Vagina (tissue), 2 donors: ENCODE data around the gene HLTF. TPM values are rescaled to one million over a fixed set of nuclear protein-coding genes. Genes with fewer than 3 reads are reported as not detected.

Source experiments
- DNase-seq, 2 donors: peaks; one replicate each; pipeline ENCODE4 v3.0.0-alpha.2; 2017; ENCODE audit errors: extremely low spot score in 2 of 2
- H3K27ac ChIP-seq: fragments of 200-600 bp; sonication (generic); one replicate; pipeline ENCODE4 v1.5.1; 2019
- H3K27me3 ChIP-seq: fragments of 200-600 bp; sonication (generic); one replicate; pipeline ENCODE4 v1.5.1; 2019
- H3K36me3 ChIP-seq, 2 donors: fragments of 200-600 bp; sonication (generic); one replicate each; pipeline ENCODE4 v1.5.1; 2017 to 2019
- H3K4me1 ChIP-seq: fragments of 200-600 bp; sonication (generic); one replicate; pipeline ENCODE4 v1.5.1; 2019
- H3K4me3 ChIP-seq, 2 donors: fragments of 200-600 bp; sonication (generic); 1 replicate in 1 of 2; 2 replicates in 1 of 2; pipeline ENCODE4 v1.5.1; 2016 to 2019
- H3K9me3 ChIP-seq: fragments of 200-600 bp; sonication (generic); one replicate; pipeline ENCODE4 v1.5.1; 2019
- CTCF ChIP-seq, 3 experiments: fragments of 450-650 bp in 2 of 3; fragments of 200-600 bp in 1 of 3; sonication (generic) in 1 of 3; IDR thresholded peaks; one replicate each; pipeline ENCODE4 v1.5.1; 2017 to 2019; ENCODE audit warnings: antibody characterized with exemption in 3 of 3, mild to moderate bottlenecking in 2 of 3, moderate library complexity in 2 of 3
- POLR2A ChIP-seq, 2 donors: fragments of 450-650 bp; IDR thresholded peaks; one replicate each; pipeline ENCODE4 v1.6.1; 2017; ENCODE audit warnings: antibody characterized with exemption in 2 of 2, mild to moderate bottlenecking in 2 of 2, moderate library complexity in 2 of 2
- POLR2AphosphoS5 ChIP-seq, 2 donors: sonication (generic); formaldehyde crosslinking; IDR thresholded peaks; one replicate each; pipeline ENCODE4 v1.9.0; 2017; ENCODE audit warnings: antibody characterized with exemption in 2 of 2, mild to moderate bottlenecking in 2 of 2, low read depth in 1 of 2; ENCODE audit not compliant: insufficient read depth in 1 of 2
- intact Hi-C: fragments of 100-400 bp; cut with DNase I; formaldehyde crosslinking; loops from one replicate; pipeline ENCODE4 v1.15.1; 2023
- total RNA-seq: library from RNA; depleted of rRNA; stranded (reverse); fragments of >200 nt; gene quantifications from one replicate; pipeline ENCODE4 v1.2.3, GENCODE V29; 2016

HLTF gene
- total RNA-seq, 1 donor from 2014 or later: 27.0 TPM

DNA sequence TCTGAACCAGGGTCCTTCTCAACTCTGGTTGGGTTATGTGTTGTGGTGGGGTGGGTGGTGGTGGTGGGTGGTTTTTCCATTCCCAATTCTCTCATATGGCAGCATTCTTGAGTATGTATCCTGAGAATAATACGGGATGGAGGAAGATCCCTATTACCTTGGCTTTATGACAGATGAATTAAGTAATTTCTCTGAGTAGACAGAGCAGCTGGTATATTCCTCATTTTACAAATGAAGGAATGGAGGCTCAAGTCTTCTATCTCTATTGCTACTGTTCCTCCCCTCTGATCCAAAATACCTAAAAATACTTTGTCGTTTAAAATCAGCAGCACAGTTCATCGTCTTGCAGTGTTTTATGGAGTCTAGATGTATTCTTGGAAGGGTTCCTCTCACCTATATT, 84.6 kb downstream of the HLTF start:
- Histone ChIP-seq H3K27me3 (no peaks in the 10 kb centered on the region), H3K9me3 (no peaks in the 10 kb centered on the region), H3K4me1 (no peaks in the 10 kb centered on the region), H3K36me3 (peaks cover 0 to 22% of the 10 kb centered on the region in 2 donors), H3K4me3 (no peak overlapping the region), H3K27ac (no peak overlapping the region)
- TF ChIP-seq POLR2AphosphoS5 (IDR thresholded peaks at IDR 0.05; ENCODE audit: insufficient read depth in 1 of 2, low read depth in 1 of 2) (no peak), POLR2A (IDR thresholded peaks at IDR 0.05) (no peak), CTCF (IDR thresholded peaks at IDR 0.05) (no peak)
- no peak for DNase-seq
- intact Hi-C loops: no loop called here

DNA sequence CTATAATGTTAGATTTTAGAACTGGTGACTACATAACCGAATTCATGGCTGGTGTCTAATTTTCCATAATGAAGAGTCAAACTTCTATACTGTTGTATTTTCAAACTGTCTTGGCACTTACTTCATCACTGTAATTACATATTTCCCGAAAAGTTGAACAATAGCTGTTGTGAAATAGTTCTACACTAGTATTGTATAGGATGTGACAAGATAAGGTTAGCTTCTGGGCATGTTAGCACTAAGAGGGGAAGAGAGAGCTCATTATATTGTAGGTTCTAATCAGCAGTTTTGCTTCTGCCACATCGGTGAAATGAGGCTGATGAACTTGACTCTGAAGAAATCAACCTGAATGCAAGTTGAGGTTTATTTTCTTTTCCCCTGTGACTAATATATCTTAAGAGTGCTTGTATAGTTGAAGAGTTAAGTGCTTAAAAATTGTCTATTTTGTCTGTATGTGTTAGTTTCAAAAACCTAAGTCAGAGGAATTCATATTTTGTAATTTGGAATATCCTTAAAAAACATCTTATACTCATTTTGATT, 86.1 kb downstream of the HLTF start:
- Histone ChIP-seq H3K27ac (no peak overlapping the region), H3K4me3 (no peak overlapping the region), H3K9me3 (no peaks in the 10 kb centered on the region), H3K36me3 (peaks cover 0 to 30% of the 10 kb centered on the region in 2 donors), H3K4me1 (no peaks in the 10 kb centered on the region), H3K27me3 (no peaks in the 10 kb centered on the region)
- no peak for DNase-seq
- TF ChIP-seq CTCF (IDR thresholded peaks at IDR 0.05) (no peak), POLR2A (IDR thresholded peaks at IDR 0.05) (no peak), POLR2AphosphoS5 (IDR thresholded peaks at IDR 0.05; ENCODE audit: insufficient read depth in 1 of 2, low read depth in 1 of 2) (no peak)
- intact Hi-C loops: no loop called here

GRCh38 chr3:148999806-149000205, 86.5 kb downstream of the HLTF start:
- Histone ChIP-seq H3K27me3 (no peaks in the 10 kb centered on the region), H3K36me3 (peaks cover 0 to 34% of the 10 kb centered on the region in 2 donors), H3K9me3 (no peaks in the 10 kb centered on the region), H3K4me3 (no peak overlapping the region), H3K27ac (no peak overlapping the region), H3K4me1 (no peaks in the 10 kb centered on the region)
- DNase-seq: no peak
- no peak for TF ChIP-seq POLR2AphosphoS5 (IDR thresholded peaks at IDR 0.05; ENCODE audit: insufficient read depth in 1 of 2, low read depth in 1 of 2)
- TF ChIP-seq CTCF (IDR thresholded peaks at IDR 0.05): no peak
- no peak for TF ChIP-seq POLR2A (IDR thresholded peaks at IDR 0.05)
- intact Hi-C loops: no loop called here

DNA sequence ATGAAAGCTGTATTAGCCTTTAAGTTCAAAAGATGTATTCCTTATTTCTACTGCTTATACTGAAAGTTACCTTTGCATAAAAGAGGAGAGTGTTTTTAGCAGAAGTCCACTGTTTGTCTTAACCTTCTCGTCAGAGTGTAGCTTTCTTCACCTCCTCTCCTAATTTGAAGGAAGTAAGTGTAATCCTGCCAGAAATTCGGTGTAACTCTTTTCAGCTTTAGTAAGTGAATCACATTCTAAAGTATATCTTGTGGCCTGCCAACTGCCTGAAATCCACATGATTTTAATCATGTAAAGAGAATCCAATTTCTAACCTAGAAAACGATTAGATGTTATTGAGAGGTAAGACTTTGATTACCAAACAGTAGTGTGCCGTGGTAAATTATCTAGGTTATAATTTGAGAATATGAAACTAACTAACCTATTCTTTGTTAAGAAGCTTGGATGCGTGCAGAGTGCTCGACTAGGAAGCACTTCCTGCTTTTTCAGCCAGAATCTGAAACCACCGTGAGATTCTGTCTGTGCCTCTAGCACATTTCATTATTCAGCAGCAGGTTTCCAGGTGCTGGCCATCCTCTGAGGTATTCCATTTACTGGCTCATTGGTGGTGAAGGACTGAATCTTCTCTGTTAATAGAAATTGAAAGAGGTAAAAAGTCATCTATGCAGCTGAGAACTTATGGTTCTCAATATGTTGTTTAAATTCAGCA, 87.5 kb downstream of the HLTF start:
- TF ChIP-seq CTCF (IDR thresholded peaks at IDR 0.05) (no peak), POLR2AphosphoS5 (IDR thresholded peaks at IDR 0.05; ENCODE audit: insufficient read depth in 1 of 2, low read depth in 1 of 2) (no peak), POLR2A (IDR thresholded peaks at IDR 0.05) (no peak)
- Histone ChIP-seq H3K27me3 (no peaks in the 10 kb centered on the region), H3K36me3 (peaks cover 0 to 34% of the 10 kb centered on the region in 2 donors), H3K9me3 (no peaks in the 10 kb centered on the region), H3K27ac (no peak overlapping the region), H3K4me3 (no peak overlapping the region), H3K4me1 (peaks cover under 1% of the 10 kb centered on the region)
- intact Hi-C loops: no loop called here
- DNase-seq: no peak

- H3K27ac ChIP-seq: no peak overlapping the region
- H3K4me3 ChIP-seq: no peak overlapping the region
- TF ChIP-seq CTCF (IDR thresholded peaks at IDR 0.05) (no peak), POLR2A (IDR thresholded peaks at IDR 0.05) (no peak), POLR2AphosphoS5 (IDR thresholded peaks at IDR 0.05; ENCODE audit: insufficient read depth in 1 of 2, low read depth in 1 of 2) (no peak)
- no peaks in the 10 kb centered on the region for H3K27me3 ChIP-seq
- H3K4me1 ChIP-seq: peaks cover 6% of the 10 kb centered on the region
- intact Hi-C loops: no loop called here
- H3K36me3 ChIP-seq: peaks cover 0 to 34% of the 10 kb centered on the region in 2 donors
- no peak for DNase-seq
- H3K9me3 ChIP-seq: no peaks in the 10 kb centered on the region
Observed at GRCh38 chr3:148998297-148998696, 88.0 kb downstream of the HLTF start.
